Thyroid gland (tissue), 4 donors: ENCODE data around the gene ATAD3C.
"Not testable (repeated sequence)": the region's sequence is repeated elsewhere in the genome, so short reads cannot be mapped to it uniquely, and the experiment has no call there.

Source experiments
- CTCF ChIP-seq, 6 experiments: fragments of 200-600 bp in 3 of 6; fragments of 450-650 bp in 3 of 6; sonication (generic) in 3 of 6; IDR thresholded peaks; one replicate each; pipeline ENCODE4 v1.5.1; 2016 to 2019; ENCODE audit warnings: antibody characterized with exemption in 6 of 6, mild to moderate bottlenecking in 2 of 6, inconsistent platforms in 1 of 6, moderate library complexity in 1 of 6
- POLR2A ChIP-seq, 2 donors: fragments of 450-650 bp; IDR thresholded peaks; one replicate each; pipeline ENCODE4 v1.6.1; 2017; ENCODE audit warnings: antibody characterized with exemption in 2 of 2, mild to moderate bottlenecking in 2 of 2, moderate library complexity in 1 of 2

- not testable (repeated sequence) for TF ChIP-seq CTCF, POLR2A (IDR thresholded peaks at IDR 0.05)
Measured at GRCh38 chr1:1512425-1512824, 62.9 kb downstream of the ATAD3C start.
